OCI-LY7 (cell line): ENCODE measurements around the gene COMMD1.
"Not testable (repeated sequence)": the region's sequence is repeated elsewhere in the genome, so short reads cannot be mapped to it uniquely, and the experiment has no call there.

Source experiments
- CTCF ChIP-seq: fragments of 200-600 bp; sonication (generic); conservative IDR thresholded peaks from 2 replicates; pipeline ENCODE4 v1.5.1; 2014; ENCODE audit warnings: mild to moderate bottlenecking, antibody characterized with exemption, low read length, moderate library complexity, mixed read lengths
- EZH2phosphoT487 ChIP-seq: fragments of 200-600 bp; sonication (generic); IDR thresholded peaks from 2 replicates; pipeline ENCODE4 v1.6.1; 2018; ENCODE audit warnings: low read depth, borderline replicate concordance, mild to moderate bottlenecking, mixed run types, antibody characterized with exemption, low read length, moderate library complexity, mixed read lengths

DNA sequence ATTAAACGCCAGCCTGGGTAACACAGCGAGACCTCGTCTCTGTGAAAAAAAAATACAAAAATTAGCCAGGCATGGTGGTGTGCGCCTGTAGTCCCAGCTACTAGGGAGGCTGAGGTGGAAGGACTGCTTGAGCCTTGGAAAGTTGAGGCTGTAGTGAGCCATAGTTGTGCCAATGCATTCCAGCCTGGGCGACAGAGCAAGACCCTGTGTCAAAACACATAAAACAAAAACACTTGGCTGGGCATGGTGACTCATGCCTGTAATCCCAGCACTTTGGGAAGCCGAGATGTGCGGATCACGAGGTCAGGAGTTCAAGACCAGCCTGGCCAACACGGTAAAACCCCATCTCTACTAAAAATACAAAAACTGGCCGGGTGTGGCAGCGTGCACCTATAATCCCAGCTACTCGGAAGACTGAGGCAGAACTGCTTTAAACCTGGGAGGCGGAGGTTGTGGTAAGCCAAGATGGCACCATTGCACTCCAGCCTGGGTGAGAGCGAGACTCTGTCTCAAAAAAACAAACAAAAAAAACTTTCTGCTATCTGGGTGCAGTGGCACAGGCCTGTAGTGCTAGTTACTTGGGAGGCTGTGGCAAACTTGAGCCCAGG is 38.9 kb upstream of the COMMD1 start:
- not testable (repeated sequence) for TF ChIP-seq CTCF, EZH2phosphoT487
